Breast epithelium (tissue), 3 donors: ENCODE data around the gene MYO1D.

ENCODE experiments used
- CTCF ChIP-seq, 3 donors: fragments of 450-650 bp; IDR thresholded peaks; one replicate each; pipeline ENCODE4 v1.5.1; 2016 to 2017; ENCODE audit warnings: antibody characterized with exemption in 3 of 3, mild to moderate bottlenecking in 3 of 3, moderate library complexity in 3 of 3
- POLR2A ChIP-seq: fragments of 450-650 bp; IDR thresholded peaks from one replicate; pipeline ENCODE4 v1.6.1; 2016; ENCODE audit warnings: antibody characterized with exemption, mild to moderate bottlenecking, moderate library complexity

GRCh38 chr17:32496395-32497073, 380.4 kb downstream of the MYO1D start:
- no peak for TF ChIP-seq CTCF (IDR thresholded peaks at IDR 0.05)
- TF ChIP-seq POLR2A = no peak
